Activated CD4-positive, alpha-beta T cell treated with anti-CD3 and anti-CD28 coated beads, Interleukin-10, Interleukin-2, amounts not matched to agents 100 ng/mL and 50 ng/mL, durations not matched to agents 16 hours and 8 hours (primary cell): ENCODE data around the gene KIAA1328.

Experiments
- DNase-seq: peaks from one replicate; pipeline ENCODE4 v3.0.0-alpha.2; 2020

Gene KIAA1328

GRCh38 chr18:36974686-36975085 is 145.8 kb downstream of the KIAA1328 start:
- DNase-seq, result no peak

- DNase-seq, result no peak
Measured at GRCh38 chr18:36977121-36977520, 148.2 kb downstream of the KIAA1328 start.

- peak; percentile 57 for DNase-seq
Measured at GRCh38 chr18:36993068-36993467, 164.1 kb downstream of the KIAA1328 start.

GRCh38 chr18:37006742-37007141 is 177.8 kb downstream of the KIAA1328 start:
- DNase-seq, result peak; percentile 81

- no peak for DNase-seq
Measured at GRCh38 chr18:37012452-37012851, 183.5 kb downstream of the KIAA1328 start.

- DNase-seq, result no peak
Measured at GRCh38 chr18:37019157-37019827, 190.4 kb downstream of the KIAA1328 start.

GRCh38 chr18:37033419-37033818 is 204.5 kb downstream of the KIAA1328 start:
- no peak for DNase-seq

GRCh38 chr18:37042381-37042780 is 213.5 kb downstream of the KIAA1328 start:
- no peak for DNase-seq

- DNase-seq, result no peak
Measured at GRCh38 chr18:37055137-37055802, 226.3 kb downstream of the KIAA1328 start.

GRCh38 chr18:37064187-37064586 is 235.3 kb downstream of the KIAA1328 start:
- DNase-seq, result no peak

- no peak for DNase-seq
Measured at GRCh38 chr18:37065254-37065653, 236.3 kb downstream of the KIAA1328 start.

- DNase-seq, result no peak
Measured at GRCh38 chr18:37084912-37085311, 256.0 kb downstream of the KIAA1328 start.

GRCh38 chr18:37085362-37085761 is 256.4 kb downstream of the KIAA1328 start:
- no peak for DNase-seq

- no peak for DNase-seq
Measured at GRCh38 chr18:37107748-37108522, 279.0 kb downstream of the KIAA1328 start.

GRCh38 chr18:37122877-37123276 is 293.9 kb downstream of the KIAA1328 start:
- no peak for DNase-seq

- DNase-seq, result no peak
Measured at GRCh38 chr18:37124516-37124915, 295.6 kb downstream of the KIAA1328 start.

- DNase-seq, result no peak
Measured at GRCh38 chr18:37135177-37135576, 306.2 kb downstream of the KIAA1328 start.

GRCh38 chr18:37138456-37138855 is 309.5 kb downstream of the KIAA1328 start:
- DNase-seq, result no peak

- no peak for DNase-seq
Measured at GRCh38 chr18:37139876-37140275, 310.9 kb downstream of the KIAA1328 start.

- DNase-seq, result no peak
Measured at GRCh38 chr18:37144921-37145320, 316.0 kb downstream of the KIAA1328 start.

GRCh38 chr18:37156330-37156942 is 327.5 kb downstream of the KIAA1328 start:
- DNase-seq, result no peak

GRCh38 chr18:37160038-37160820 is 331.3 kb downstream of the KIAA1328 start:
- DNase-seq, result no peak

GRCh38 chr18:37161491-37161890 is 332.6 kb downstream of the KIAA1328 start:
- peak; percentile 7 for DNase-seq
